Parathyroid adenoma (tissue), 2 donors: Measurements from ENCODE around the gene VSTM5.
"Not testable (repeated sequence)": the region's sequence is repeated elsewhere in the genome, so short reads cannot be mapped to it uniquely, and the experiment has no call there.

Source experiments
- H2AFZ ChIP-seq: fragments of 300-600 bp; sonication (generic); one replicate; pipeline ENCODE4 v1.7.0; 2017; ENCODE audit warnings: antibody characterized with exemption, mild to moderate bottlenecking
- H3K27ac ChIP-seq: fragments of 300-600 bp; sonication (generic); one replicate; pipeline ENCODE4 v1.7.0; 2017
- H3K27me3 ChIP-seq: fragments of 300-600 bp; sonication (generic); one replicate; pipeline ENCODE4 v1.7.0; 2017; ENCODE audit warnings: low read length; ENCODE audit not compliant: control insufficient read depth, insufficient read depth
- H3K36me3 ChIP-seq: fragments of 300-600 bp; sonication (generic); one replicate; pipeline ENCODE4 v1.7.0; 2017; ENCODE audit warnings: low read length; ENCODE audit not compliant: control insufficient read depth, insufficient read depth
- H3K4me1 ChIP-seq: fragments of 300-600 bp; sonication (generic); one replicate; pipeline ENCODE4 v1.7.0; 2017; ENCODE audit warnings: control low read depth
- H3K4me2 ChIP-seq: fragments of 300-600 bp; sonication (generic); one replicate; pipeline ENCODE4 v1.7.0; 2017; ENCODE audit warnings: low read length
- H3K4me3 ChIP-seq: fragments of 300-600 bp; sonication (generic); one replicate; pipeline ENCODE4 v1.7.0; 2017; ENCODE audit warnings: low read depth, low read length
- H3K79me2 ChIP-seq: fragments of 300-600 bp; sonication (generic); one replicate; pipeline ENCODE4 v1.7.0; 2017; ENCODE audit warnings: control low read depth
- H3K9ac ChIP-seq: fragments of 300-600 bp; sonication (generic); one replicate; pipeline ENCODE4 v1.7.0; 2017; ENCODE audit warnings: mild to moderate bottlenecking
- H3K9me3 ChIP-seq: fragments of 300-600 bp; sonication (generic); one replicate; pipeline ENCODE4 v1.7.0; 2017; ENCODE audit warnings: low read length; ENCODE audit not compliant: control insufficient read depth
- CTCF ChIP-seq: fragments of 300-600 bp; sonication (generic); IDR thresholded peaks from one replicate; pipeline ENCODE4 v1.7.0; 2017; ENCODE audit warnings: antibody characterized with exemption, mild to moderate bottlenecking
- donor health status: primary hyperparathyroidism.

VSTM5 gene

DNA sequence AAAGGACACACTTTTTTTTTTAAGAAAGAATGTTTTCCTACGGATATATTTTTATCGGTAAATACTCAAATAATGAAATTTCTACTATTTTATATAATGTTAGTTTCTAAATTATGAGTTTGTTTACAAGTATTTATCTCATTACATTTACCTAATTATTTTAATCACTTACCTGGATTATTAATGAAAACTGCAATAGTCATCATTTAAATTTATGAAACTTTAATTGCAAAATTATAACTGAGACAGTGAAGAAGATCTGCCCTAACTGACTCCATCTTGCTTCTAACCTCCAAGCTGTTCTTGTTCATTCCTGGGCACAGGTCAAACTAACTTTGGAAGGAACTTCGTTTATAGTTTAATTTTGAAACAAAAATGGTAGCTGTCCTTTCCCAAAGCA lies 25.2 kb upstream of the VSTM5 start:
- Histone ChIP-seq H3K4me1 (no peaks in the 10 kb centered on the region), H3K36me3 (no peaks in the 10 kb centered on the region), H3K27me3 (no peaks in the 10 kb centered on the region), H3K79me2 (no peaks in the 10 kb centered on the region), H3K4me3 (no peak overlapping the region), H3K9me3 (no peaks in the 10 kb centered on the region), H3K27ac (no peak overlapping the region), H2AFZ (no peak overlapping the region), H3K9ac (no peak overlapping the region), H3K4me2 (no peak overlapping the region)
- no peak for TF ChIP-seq CTCF

DNA sequence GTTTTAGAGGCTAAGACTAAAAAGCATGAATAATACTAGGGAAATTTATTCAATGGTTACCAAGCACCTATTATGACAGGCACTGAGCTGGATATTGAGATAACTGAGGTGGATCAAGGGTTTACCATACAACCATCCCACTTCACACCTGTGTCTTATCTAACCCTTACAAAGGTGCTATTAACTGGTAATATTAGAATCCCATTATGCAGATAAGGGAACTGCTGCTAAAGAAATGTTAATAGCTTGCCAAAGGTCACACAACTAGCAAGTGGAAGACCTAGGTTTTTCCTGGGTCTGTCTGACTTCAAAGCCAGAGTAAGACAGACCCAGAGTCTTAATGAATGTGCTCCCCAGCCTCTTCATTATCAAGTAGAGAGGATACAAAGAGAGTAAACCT lies 21.1 kb upstream of the VSTM5 start:
- Histone ChIP-seq H3K9me3 (no peaks in the 10 kb centered on the region), H3K4me2 (no peak overlapping the region), H3K79me2 (no peaks in the 10 kb centered on the region), H3K36me3 (no peaks in the 10 kb centered on the region), H2AFZ (no peak overlapping the region), H3K4me1 (no peaks in the 10 kb centered on the region), H3K27ac (no peak overlapping the region), H3K27me3 (no peaks in the 10 kb centered on the region), H3K4me3 (no peak overlapping the region), H3K9ac (no peak overlapping the region)
- no peak for TF ChIP-seq CTCF

- no peaks in the 10 kb centered on the region for H3K79me2 ChIP-seq
- no peaks in the 10 kb centered on the region for H3K36me3 ChIP-seq
- no peak overlapping the region for H3K4me2 ChIP-seq
- no peaks in the 10 kb centered on the region for H3K27me3 ChIP-seq
- no peak overlapping the region for H3K4me3 ChIP-seq
- no peaks in the 10 kb centered on the region for H3K4me1 ChIP-seq
- H2AFZ ChIP-seq = no peak overlapping the region
- H3K9ac ChIP-seq = no peak overlapping the region
- no peak for TF ChIP-seq CTCF
- H3K9me3 ChIP-seq = no peaks in the 10 kb centered on the region
- no peak overlapping the region for H3K27ac ChIP-seq
Measured at GRCh38 chr11:93870616-93871015, 20.2 kb upstream of the VSTM5 start.

DNA sequence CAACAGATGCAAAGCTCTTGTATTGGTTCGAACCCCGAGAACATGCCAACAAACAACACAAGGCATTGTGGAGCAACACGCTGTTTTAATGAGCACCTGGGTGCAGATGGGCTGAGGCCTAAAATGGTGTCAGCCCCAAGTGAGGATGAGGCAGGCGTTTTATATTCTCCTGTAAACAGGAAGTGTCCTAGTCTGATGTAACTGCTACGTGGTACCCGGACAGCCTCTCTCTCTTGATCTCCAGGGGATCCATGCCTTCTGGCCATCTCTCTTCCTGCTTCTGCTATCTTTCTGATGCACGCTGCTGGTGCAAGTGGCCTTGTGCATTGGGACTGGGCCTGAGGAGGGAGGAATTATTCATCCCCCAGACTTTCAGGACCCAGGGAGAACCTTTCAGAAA lies 19.4 kb upstream of the VSTM5 start:
- Histone ChIP-seq H3K36me3 (no peaks in the 10 kb centered on the region), H3K9ac (no peak overlapping the region), H3K4me2 (no peak overlapping the region), H3K27ac (no peak overlapping the region), H3K4me1 (no peaks in the 10 kb centered on the region), H3K27me3 (no peaks in the 10 kb centered on the region), H3K4me3 (no peak overlapping the region), H3K9me3 (no peaks in the 10 kb centered on the region), H3K79me2 (no peaks in the 10 kb centered on the region), H2AFZ (no peak overlapping the region)
- TF ChIP-seq CTCF = no peak

- H3K36me3 ChIP-seq, H3K9me3 ChIP-seq, H3K79me2 ChIP-seq: not testable (repeated sequence)
Measured at GRCh38 chr11:93868404-93868803, 18.0 kb upstream of the VSTM5 start.

More at GRCh38 chr11:93868404-93868803, 18.0 kb upstream of the VSTM5 start:
- not testable (repeated sequence) for H2AFZ ChIP-seq, H3K27me3 ChIP-seq, H3K4me3 ChIP-seq, H3K27ac ChIP-seq, H3K4me1 ChIP-seq, H3K9ac ChIP-seq, H3K4me2 ChIP-seq
